ENCODE measurements around the gene LINC01488.

- TF ChIP-seq CTCF (IDR thresholded peaks at IDR 0.05), result no peak
- no peak for TF ChIP-seq EP300 (IDR thresholded peaks at IDR 0.05)
- TF ChIP-seq POLR2A (IDR thresholded peaks at IDR 0.05), result no peak
- no peak for TF ChIP-seq POLR2AphosphoS5 (IDR thresholded peaks at IDR 0.05)
These were observed 20.0 kb upstream of the LINC01488 start for GRCh38 chr11:69461272-69461962.

Data from upper lobe of left lung (tissue), 4 donors.